Measurements from ENCODE around the gene KLHL6.
"Not testable (repeated sequence)": the region's sequence is repeated elsewhere in the genome, so short reads cannot be mapped to it uniquely, and the experiment has no call there.

Gene KLHL6

GRCh38 chr3:183555541-183556081 is at the start of gene KLHL6:
TSS of gene KLHL6 (minus strand) at chr3:183555706. CDS start at chr3:183555653, 53 bp downstream.
- DNase-seq (ENCODE audit: low read depth in 3 of 3) = peak; percentile 43 to 71 (median 51)

GRCh38 chr3:183597959-183598358 is 42.5 kb upstream of the KLHL6 start:
- no peak for DNase-seq (ENCODE audit: low read depth in 3 of 3)

- DNase-seq (ENCODE audit: low read depth in 3 of 3) = no peak
These were observed 39.1 kb upstream of the KLHL6 start for GRCh38 chr3:183594636-183595035.

GRCh38 chr3:183592821-183593220 is 37.3 kb upstream of the KLHL6 start:
- DNase-seq (ENCODE audit: low read depth in 3 of 3) = no peak

- no peak for DNase-seq (ENCODE audit: low read depth in 3 of 3)
These were observed 36.5 kb upstream of the KLHL6 start for GRCh38 chr3:183591881-183592521.

GRCh38 chr3:183590442-183590841 is 34.9 kb upstream of the KLHL6 start:
- no peak for DNase-seq (ENCODE audit: low read depth in 3 of 3)

GRCh38 chr3:183587336-183587735 is 31.8 kb upstream of the KLHL6 start:
- no peak for DNase-seq (ENCODE audit: low read depth in 3 of 3)

GRCh38 chr3:183586477-183586876 is 31.0 kb upstream of the KLHL6 start:
- no peak for DNase-seq (ENCODE audit: low read depth in 3 of 3)

GRCh38 chr3:183584914-183585280 is 29.4 kb upstream of the KLHL6 start:
- no peak for DNase-seq (ENCODE audit: low read depth in 3 of 3)

- DNase-seq (ENCODE audit: low read depth in 3 of 3) = no peak
These were observed 28.9 kb upstream of the KLHL6 start for GRCh38 chr3:183584246-183584913.

- no peak for DNase-seq (ENCODE audit: low read depth in 3 of 3)
These were observed 28.1 kb upstream of the KLHL6 start for GRCh38 chr3:183583331-183584245.

GRCh38 chr3:183582161-183582560 is 26.7 kb upstream of the KLHL6 start:
- DNase-seq (ENCODE audit: low read depth in 3 of 3) = no peak

GRCh38 chr3:183581496-183582155 is 26.1 kb upstream of the KLHL6 start:
- no peak for DNase-seq (ENCODE audit: low read depth in 3 of 3)

- no peak for DNase-seq (ENCODE audit: low read depth in 3 of 3)
These were observed 24.7 kb upstream of the KLHL6 start for GRCh38 chr3:183579967-183580900.

- DNase-seq (ENCODE audit: low read depth in 3 of 3) = no peak
These were observed 22.7 kb upstream of the KLHL6 start for GRCh38 chr3:183578179-183578578.

- DNase-seq (ENCODE audit: low read depth in 3 of 3) = no peak
These were observed 21.8 kb upstream of the KLHL6 start for GRCh38 chr3:183577346-183577745.

GRCh38 chr3:183576487-183577107 is 21.1 kb upstream of the KLHL6 start:
- DNase-seq (ENCODE audit: low read depth in 3 of 3) = no peak

- DNase-seq (ENCODE audit: low read depth in 3 of 3) = no peak
These were observed 17.4 kb upstream of the KLHL6 start for GRCh38 chr3:183572935-183573334.

GRCh38 chr3:183570191-183570590 is 14.7 kb upstream of the KLHL6 start:
- DNase-seq (ENCODE audit: low read depth in 3 of 3) = not testable (repeated sequence)

GRCh38 chr3:183566880-183567279 is 11.4 kb upstream of the KLHL6 start:
- DNase-seq (ENCODE audit: low read depth in 3 of 3) = no peak

Measured in stimulated activated CD4-positive, alpha-beta T cell treated with anti-CD3 and anti-CD28 coated beads, TNF-alpha, amount 100 ng/mL, for 24 hours (primary cell).